HepG2 (cell line): ENCODE measurements around the gene DAPK1. TPM values are rescaled to one million over a fixed set of nuclear protein-coding genes. Genes with fewer than 3 reads are reported as not detected.

Experiments
- BCL3 ChIP-seq: sonication (generic); formaldehyde crosslinking; IDR thresholded peaks from 2 replicates; pipeline ENCODE4 v1.5.1; 2020; ENCODE audit warnings: mild to moderate bottlenecking, missing genetic modification reagents, moderate library complexity
- ETS1 ChIP-seq: sonication (generic); formaldehyde crosslinking; IDR thresholded peaks from 2 replicates; pipeline ENCODE4 v1.4.0; 2020; ENCODE audit warnings: missing genetic modification reagents
- HDAC1 ChIP-seq: sonication (generic); formaldehyde crosslinking; IDR thresholded peaks from 2 replicates; pipeline ENCODE4 v1.5.1; 2020; ENCODE audit warnings: mild to moderate bottlenecking, missing genetic modification reagents
- KDM6A ChIP-seq: IDR thresholded peaks from 2 replicates; pipeline ENCODE4 v1.6.1; 2016; ENCODE audit warnings: low read depth
- KLF13 ChIP-seq: sonication (generic); formaldehyde crosslinking; IDR thresholded peaks from 2 replicates; pipeline ENCODE4 v1.4.0; 2020; ENCODE audit warnings: mild to moderate bottlenecking, missing genetic modification reagents
- LBX2 ChIP-seq: sonication (generic); formaldehyde crosslinking; IDR thresholded peaks from 2 replicates; pipeline ENCODE4 v1.5.0; 2020; ENCODE audit warnings: missing genetic modification reagents, mild to moderate bottlenecking, borderline replicate concordance
- MLLT10 ChIP-seq: sonication (generic); formaldehyde crosslinking; IDR thresholded peaks from 2 replicates; pipeline ENCODE4 v1.4.0; 2020; ENCODE audit warnings: missing genetic modification reagents
- NFIC ChIP-seq: IDR thresholded peaks from 2 replicates; pipeline ENCODE4 v1.6.1; 2012; ENCODE audit warnings: mild to moderate bottlenecking, low read length, inconsistent platforms
- SP1 ChIP-seq, 2 experiments: fragments of 450-650 bp in 1 of 2; sonication (generic) in 1 of 2; formaldehyde crosslinking in 1 of 2; IDR thresholded peaks; 2 replicates each; pipeline versions ENCODE4 v1.4.0 to v1.6.1; 2016 to 2020; ENCODE audit warnings: missing genetic modification reagents in 1 of 2
- SSRP1 ChIP-seq: IDR thresholded peaks from 2 replicates; pipeline ENCODE4 v1.6.1; 2016; ENCODE audit warnings: control low read depth
- ZBTB7B ChIP-seq: sonication (generic); formaldehyde crosslinking; IDR thresholded peaks from 2 replicates; pipeline ENCODE4 v1.4.0; 2020; ENCODE audit warnings: missing genetic modification reagents
- ZFP36 ChIP-seq: fragments of 150-350 bp; IDR thresholded peaks from 2 replicates; pipeline ENCODE4 v1.6.1; 2018; ENCODE audit warnings: borderline replicate concordance, low read length, low read depth; ENCODE audit not compliant: partially characterized antibody
- ZNF484 ChIP-seq: sonication (generic); formaldehyde crosslinking; IDR thresholded peaks from 2 replicates; pipeline ENCODE4 v1.5.1; 2020; ENCODE audit warnings: mild to moderate bottlenecking, low read depth, missing genetic modification reagents, borderline replicate concordance
- ZNF496 ChIP-seq: sonication (generic); formaldehyde crosslinking; IDR thresholded peaks from 2 replicates; pipeline ENCODE4 v1.8.1; 2023; ENCODE audit warnings: mild to moderate bottlenecking, moderate library complexity, missing genetic modification reagents; ENCODE audit not compliant: insufficient replicate concordance
- ZNF616 ChIP-seq: sonication (generic); formaldehyde crosslinking; IDR thresholded peaks from 2 replicates; pipeline ENCODE4 v1.5.0; 2020; ENCODE audit warnings: low read depth, mild to moderate bottlenecking, missing genetic modification reagents
- ZSCAN30 ChIP-seq: sonication (generic); formaldehyde crosslinking; IDR thresholded peaks from 2 replicates; pipeline ENCODE4 v1.5.0; 2020; ENCODE audit warnings: mild to moderate bottlenecking, missing genetic modification reagents
- polyA plus RNA-seq, 8 experiments: library from polyadenylated mRNA; depleted of rRNA in 3 of 8; stranded (reverse) in 7 of 8; unstranded in 1 of 8; fragments of >200 nt; fragmentation: Illumina TruSeq in 4 of 8; extraction: Trizol in 4 of 8; gene quantifications; 2 replicates each; pipeline versions ENCODE4 v1.2.1 to v1.2.3, GENCODE V29; 2011 to 2016; ENCODE audit warnings: low read depth in 4 of 8, missing spikeins in 1 of 8, mixed read lengths in 1 of 8; ENCODE audit not compliant: insufficient read depth in 1 of 8
- total RNA-seq, 5 experiments: library from RNA; depleted of rRNA; stranded (reverse); fragments of >200 nt; fragmentation: Illumina TruSeq; extraction: Trizol; gene quantifications; 2 replicates each; pipeline ENCODE4 v1.2.3, GENCODE V29; 2016; ENCODE audit warnings: low read depth in 1 of 5
- TF ChIP-seq, protein P1 (sequence below): sonication (generic); formaldehyde crosslinking; IDR thresholded peaks from 2 replicates; pipeline ENCODE4 v1.4.0; 2020; ENCODE audit warnings: missing genetic modification reagents
- TF ChIP-seq, protein P2 (sequence below): sonication (generic); formaldehyde crosslinking; IDR thresholded peaks from 2 replicates; pipeline ENCODE4 v1.4.0; 2020; ENCODE audit warnings: mild to moderate bottlenecking, missing genetic modification reagents
- TF ChIP-seq, protein P3 (sequence below): sonication (generic); formaldehyde crosslinking; conservative IDR thresholded peaks from 2 replicates; pipeline ENCODE4 v1.5.0; 2020; ENCODE audit warnings: missing genetic modification reagents
- TF ChIP-seq, protein P4 (sequence below): IDR thresholded peaks from 2 replicates; pipeline ENCODE4 v1.6.1; 2018; ENCODE audit warnings: missing genetic modification reagents

DAPK1 gene
- total and polyA plus RNA-seq, 2 of the 13 experiments (the other 11 are each of a cell fraction or from before 2014, with no cell fraction given) = 35.7 to 35.9 TPM

DNA sequence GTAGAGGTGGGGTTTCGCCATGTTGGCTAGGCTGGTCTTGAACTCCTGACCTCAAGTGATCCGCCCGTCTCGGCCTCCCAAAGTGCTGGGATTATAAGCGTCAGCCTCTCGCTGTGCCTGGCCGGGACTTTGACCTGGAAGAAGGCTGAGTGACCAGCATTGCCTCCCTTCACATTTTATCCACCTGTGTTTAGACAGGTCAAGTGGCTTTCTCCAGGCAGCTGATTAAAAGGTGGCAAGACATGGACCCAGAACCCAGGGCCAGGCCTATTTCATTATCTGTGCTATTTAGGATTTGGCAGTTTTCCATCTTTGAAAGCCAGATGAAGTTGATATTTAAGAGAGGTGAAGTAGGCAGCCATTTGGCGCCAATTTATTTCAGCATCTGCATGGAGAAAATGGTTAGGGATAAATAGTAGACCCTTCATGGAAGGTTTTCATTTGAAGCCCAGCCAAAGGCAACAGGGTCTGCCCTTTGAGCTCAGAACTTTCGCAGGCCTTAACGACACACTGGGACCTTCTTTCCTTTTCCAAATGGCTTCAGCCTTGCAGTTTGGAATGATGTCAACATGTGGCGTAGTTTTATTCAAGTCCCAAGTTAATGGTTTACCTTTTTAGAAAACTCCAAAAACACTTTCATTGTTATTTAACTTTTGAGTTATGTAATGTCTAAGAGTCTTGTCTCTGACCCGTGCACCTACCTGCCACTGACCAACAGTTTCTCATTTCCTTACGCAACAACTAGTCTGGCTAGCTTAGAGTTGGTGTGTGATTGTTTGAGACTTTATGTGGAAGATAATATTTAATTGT is 8.4 kb downstream of the DAPK1 start (continued):
- TF ChIP-seq, protein P1, sequence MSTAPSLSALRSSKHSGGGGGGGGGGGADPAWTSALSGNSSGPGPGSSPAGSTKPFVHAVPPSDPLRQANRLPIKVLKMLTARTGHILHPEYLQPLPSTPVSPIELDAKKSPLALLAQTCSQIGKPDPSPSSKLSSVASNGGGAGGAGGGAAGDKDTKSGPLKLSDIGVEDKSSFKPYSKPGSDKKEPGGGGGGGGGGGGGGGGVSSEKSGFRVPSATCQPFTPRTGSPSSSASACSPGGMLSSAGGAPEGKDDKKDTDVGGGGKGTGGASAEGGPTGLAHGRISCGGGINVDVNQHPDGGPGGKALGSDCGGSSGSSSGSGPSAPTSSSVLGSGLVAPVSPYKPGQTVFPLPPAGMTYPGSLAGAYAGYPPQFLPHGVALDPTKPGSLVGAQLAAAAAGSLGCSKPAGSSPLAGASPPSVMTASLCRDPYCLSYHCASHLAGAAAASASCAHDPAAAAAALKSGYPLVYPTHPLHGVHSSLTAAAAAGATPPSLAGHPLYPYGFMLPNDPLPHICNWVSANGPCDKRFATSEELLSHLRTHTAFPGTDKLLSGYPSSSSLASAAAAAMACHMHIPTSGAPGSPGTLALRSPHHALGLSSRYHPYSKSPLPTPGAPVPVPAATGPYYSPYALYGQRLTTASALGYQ (CRISPR knock-in tag) = no peak
- TF ChIP-seq NFIC = peak; percentile 36
- peak; percentile 21; the same call in 1 of the 2 replicates for TF ChIP-seq ZBTB7B (CRISPR knock-in tag)
- TF ChIP-seq, protein P2, sequence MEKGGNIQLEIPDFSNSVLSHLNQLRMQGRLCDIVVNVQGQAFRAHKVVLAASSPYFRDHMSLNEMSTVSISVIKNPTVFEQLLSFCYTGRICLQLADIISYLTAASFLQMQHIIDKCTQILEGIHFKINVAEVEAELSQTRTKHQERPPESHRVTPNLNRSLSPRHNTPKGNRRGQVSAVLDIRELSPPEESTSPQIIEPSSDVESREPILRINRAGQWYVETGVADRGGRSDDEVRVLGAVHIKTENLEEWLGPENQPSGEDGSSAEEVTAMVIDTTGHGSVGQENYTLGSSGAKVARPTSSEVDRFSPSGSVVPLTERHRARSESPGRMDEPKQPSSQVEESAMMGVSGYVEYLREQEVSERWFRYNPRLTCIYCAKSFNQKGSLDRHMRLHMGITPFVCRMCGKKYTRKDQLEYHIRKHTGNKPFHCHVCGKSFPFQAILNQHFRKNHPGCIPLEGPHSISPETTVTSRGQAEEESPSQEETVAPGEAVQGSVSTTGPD (CRISPR knock-in tag) = no peak
- no peak for TF ChIP-seq ZNF496
- no peak for TF ChIP-seq MLLT10 (CRISPR knock-in tag)
- TF ChIP-seq HDAC1 (CRISPR knock-in tag) = peak; percentile 63; the same call in 1 of the 2 replicates
- TF ChIP-seq, protein P3, sequence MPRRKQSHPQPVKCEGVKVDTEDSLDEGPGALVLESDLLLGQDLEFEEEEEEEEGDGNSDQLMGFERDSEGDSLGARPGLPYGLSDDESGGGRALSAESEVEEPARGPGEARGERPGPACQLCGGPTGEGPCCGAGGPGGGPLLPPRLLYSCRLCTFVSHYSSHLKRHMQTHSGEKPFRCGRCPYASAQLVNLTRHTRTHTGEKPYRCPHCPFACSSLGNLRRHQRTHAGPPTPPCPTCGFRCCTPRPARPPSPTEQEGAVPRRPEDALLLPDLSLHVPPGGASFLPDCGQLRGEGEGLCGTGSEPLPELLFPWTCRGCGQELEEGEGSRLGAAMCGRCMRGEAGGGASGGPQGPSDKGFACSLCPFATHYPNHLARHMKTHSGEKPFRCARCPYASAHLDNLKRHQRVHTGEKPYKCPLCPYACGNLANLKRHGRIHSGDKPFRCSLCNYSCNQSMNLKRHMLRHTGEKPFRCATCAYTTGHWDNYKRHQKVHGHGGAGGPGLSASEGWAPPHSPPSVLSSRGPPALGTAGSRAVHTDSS (CRISPR knock-in tag) = no peak
- TF ChIP-seq ETS1 (CRISPR knock-in tag) = no peak
- peak; percentile 65 for TF ChIP-seq KDM6A (CRISPR knock-in tag)
- TF ChIP-seq LBX2 = no peak
- TF ChIP-seq ZNF484 = no peak
- TF ChIP-seq BCL3 = no peak
- TF ChIP-seq ZNF616 (CRISPR knock-in tag) = no peak
- TF ChIP-seq KLF13 (CRISPR knock-in tag) = no peak
- no peak for TF ChIP-seq SP1 (IDR thresholded peaks at IDR 0.05)
- no peak for TF ChIP-seq SP1 (CRISPR knock-in tag; IDR thresholded peaks at IDR 0.05)
- TF ChIP-seq ZFP36 = no peak
- no peak for TF ChIP-seq ZSCAN30 (CRISPR knock-in tag)
- TF ChIP-seq SSRP1 = 0 out of 2 replicates have a peak, but pooled peaks have one; percentile 40
- TF ChIP-seq, protein P4, sequence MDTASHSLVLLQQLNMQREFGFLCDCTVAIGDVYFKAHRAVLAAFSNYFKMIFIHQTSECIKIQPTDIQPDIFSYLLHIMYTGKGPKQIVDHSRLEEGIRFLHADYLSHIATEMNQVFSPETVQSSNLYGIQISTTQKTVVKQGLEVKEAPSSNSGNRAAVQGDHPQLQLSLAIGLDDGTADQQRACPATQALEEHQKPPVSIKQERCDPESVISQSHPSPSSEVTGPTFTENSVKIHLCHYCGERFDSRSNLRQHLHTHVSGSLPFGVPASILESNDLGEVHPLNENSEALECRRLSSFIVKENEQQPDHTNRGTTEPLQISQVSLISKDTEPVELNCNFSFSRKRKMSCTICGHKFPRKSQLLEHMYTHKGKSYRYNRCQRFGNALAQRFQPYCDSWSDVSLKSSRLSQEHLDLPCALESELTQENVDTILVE (CRISPR knock-in tag) = peak; percentile 69; the same call in 1 of the 2 replicates
